Adrenal gland (tissue), 5 donors: ENCODE measurements around the gene TMEM38A.

Experiments
- POLR2A ChIP-seq, 2 donors: fragments of 450-650 bp; IDR thresholded peaks; one replicate each; pipeline ENCODE4 v1.6.1; 2017; ENCODE audit warnings: antibody characterized with exemption in 2 of 2, mild to moderate bottlenecking in 2 of 2, moderate library complexity in 1 of 2
- TF ChIP-seq, protein P1 (sequence below), 6 experiments: fragments of 450-650 bp in 4 of 6; fragments of 200-600 bp in 2 of 6; sonication (generic) in 1 of 6; IDR thresholded peaks; 1 replicate in 5 of 6; 2 replicates in 1 of 6; pipeline versions ENCODE4 v1.5.1 to v1.8.0; 2016 to 2021; ENCODE audit warnings: antibody characterized with exemption in 6 of 6, mild to moderate bottlenecking in 2 of 6, moderate library complexity in 1 of 6
- donor health status: DM: no; HTN: no; CAD: no.

GRCh38 chr19:16714702-16715287 is 53.9 kb downstream of the TMEM38A start:
- TF ChIP-seq, protein P1, sequence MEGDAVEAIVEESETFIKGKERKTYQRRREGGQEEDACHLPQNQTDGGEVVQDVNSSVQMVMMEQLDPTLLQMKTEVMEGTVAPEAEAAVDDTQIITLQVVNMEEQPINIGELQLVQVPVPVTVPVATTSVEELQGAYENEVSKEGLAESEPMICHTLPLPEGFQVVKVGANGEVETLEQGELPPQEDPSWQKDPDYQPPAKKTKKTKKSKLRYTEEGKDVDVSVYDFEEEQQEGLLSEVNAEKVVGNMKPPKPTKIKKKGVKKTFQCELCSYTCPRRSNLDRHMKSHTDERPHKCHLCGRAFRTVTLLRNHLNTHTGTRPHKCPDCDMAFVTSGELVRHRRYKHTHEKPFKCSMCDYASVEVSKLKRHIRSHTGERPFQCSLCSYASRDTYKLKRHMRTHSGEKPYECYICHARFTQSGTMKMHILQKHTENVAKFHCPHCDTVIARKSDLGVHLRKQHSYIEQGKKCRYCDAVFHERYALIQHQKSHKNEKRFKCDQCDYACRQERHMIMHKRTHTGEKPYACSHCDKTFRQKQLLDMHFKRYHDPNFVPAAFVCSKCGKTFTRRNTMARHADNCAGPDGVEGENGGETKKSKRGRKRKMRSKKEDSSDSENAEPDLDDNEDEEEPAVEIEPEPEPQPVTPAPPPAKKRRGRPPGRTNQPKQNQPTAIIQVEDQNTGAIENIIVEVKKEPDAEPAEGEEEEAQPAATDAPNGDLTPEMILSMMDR (IDR thresholded peaks at IDR 0.05), result peak; percentile 24 to 66 (median 56)
- TF ChIP-seq POLR2A (IDR thresholded peaks at IDR 0.05), result no peak
